HG03139 (cell line): ENCODE measurements around the gene ATG4B.

Experiments
- ATAC-seq: cut with Tn5 transposase; IDR thresholded peaks from one replicate; pipeline ENCODE4 v1.9.1; 2021; ENCODE audit not compliant: unreplicated experiment

Gene ATG4B

DNA sequence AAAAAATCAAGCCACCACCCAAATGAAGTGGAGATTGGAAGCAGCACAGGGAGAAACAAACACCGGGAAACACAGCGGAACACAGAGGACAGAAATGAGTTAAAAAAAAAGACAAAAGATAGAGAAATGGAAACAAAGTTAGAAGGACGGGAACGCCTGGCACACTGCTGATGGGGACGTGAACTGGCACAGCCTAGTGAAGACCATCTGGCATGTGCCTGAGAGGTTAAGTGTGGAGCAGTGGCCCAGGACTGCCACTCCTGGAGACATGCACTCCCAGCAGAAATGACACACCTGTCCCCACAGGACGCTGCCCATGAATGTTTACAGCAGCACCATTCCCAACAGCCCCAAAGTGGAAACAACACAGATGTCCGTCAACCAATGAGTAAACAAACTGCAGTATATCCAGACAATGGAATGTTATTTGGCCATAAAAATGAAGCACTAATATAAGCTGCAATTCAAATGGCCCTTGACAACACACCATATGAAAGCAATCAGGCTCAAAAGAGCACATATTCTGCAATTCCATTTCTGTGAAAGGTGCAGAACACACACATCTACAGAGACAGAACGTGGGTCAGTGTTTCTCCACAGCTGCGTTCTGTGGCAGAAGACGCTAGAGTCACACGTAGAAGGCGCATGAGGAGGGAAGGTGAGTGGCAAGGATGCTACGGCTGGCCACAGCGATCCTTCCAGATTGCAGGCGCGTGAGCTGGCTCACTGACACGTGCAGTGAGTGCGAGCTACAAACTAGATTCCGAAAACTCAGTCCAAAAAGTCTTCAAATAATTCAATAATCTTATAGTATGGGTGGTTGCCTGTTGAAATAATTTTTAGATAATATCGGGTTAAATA is 25.1 kb upstream of the ATG4B start:
- no peak for ATAC-seq

- ATAC-seq, result no peak
Measured at GRCh38 chr2:241613017-241613780, 24.3 kb upstream of the ATG4B start.

- ATAC-seq, result no peak
Measured at GRCh38 chr2:241615041-241615440, 22.5 kb upstream of the ATG4B start.

GRCh38 chr2:241615522-241616052 is 21.9 kb upstream of the ATG4B start:
- ATAC-seq, result no peak

- ATAC-seq, result no peak
Measured at GRCh38 chr2:241616168-241617125, 21.0 kb upstream of the ATG4B start.

DNA sequence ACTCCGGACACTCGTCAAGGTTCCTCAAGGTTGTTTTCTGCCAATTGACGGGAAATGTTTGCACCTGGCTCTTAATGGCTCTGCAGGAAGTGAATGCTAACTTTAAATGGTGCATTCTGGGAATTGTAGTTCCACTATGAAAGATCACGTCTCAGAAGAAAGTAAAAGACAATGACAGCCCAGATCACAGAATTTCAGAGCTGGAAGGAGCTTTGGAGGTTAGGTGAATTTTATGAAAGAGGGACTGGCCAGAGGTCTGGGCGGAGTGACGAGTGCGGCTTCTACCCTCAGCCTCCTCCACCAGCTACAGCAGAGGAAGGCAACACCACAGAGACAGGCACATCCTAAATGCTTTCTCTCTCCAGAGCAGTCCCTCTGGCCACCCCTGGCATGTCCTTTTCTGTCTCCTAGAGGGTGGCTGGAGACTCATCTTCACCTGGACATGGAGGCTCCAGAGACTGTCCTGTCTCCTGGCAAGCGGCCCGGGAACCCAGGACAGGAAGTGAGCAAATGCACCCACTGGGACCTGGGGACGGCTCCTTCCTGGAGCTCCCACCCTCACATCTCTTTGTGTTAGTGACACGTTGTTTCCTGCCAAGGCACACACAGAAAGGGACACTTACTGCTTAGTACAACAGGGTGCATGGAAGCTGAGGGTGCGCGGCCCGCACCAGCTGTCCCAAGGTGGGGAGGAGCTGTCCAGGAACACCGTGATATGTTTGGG is 19.9 kb upstream of the ATG4B start:
- ATAC-seq, result no peak

GRCh38 chr2:241618296-241618805 is 19.1 kb upstream of the ATG4B start:
- no peak for ATAC-seq

DNA sequence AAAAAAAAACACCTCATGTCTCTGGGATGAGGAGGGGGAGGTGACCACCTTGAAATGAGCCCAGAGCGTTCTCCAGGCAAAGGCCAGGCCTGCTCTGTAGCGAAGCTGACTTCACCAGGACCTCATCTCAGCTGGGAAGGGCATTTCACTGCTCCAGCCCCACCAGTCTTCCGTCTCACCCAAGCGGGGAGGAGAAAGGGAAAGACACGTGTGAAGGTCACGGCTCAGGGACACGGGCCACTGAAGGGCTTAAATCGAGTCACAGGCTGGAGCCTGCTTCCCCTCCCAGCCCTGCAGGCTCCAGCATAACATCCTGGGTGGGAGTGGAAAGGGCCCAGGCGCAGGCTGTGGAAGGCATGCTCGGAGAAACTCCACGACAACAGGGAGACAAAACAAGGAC is 18.7 kb upstream of the ATG4B start:
- ATAC-seq, result no peak

DNA sequence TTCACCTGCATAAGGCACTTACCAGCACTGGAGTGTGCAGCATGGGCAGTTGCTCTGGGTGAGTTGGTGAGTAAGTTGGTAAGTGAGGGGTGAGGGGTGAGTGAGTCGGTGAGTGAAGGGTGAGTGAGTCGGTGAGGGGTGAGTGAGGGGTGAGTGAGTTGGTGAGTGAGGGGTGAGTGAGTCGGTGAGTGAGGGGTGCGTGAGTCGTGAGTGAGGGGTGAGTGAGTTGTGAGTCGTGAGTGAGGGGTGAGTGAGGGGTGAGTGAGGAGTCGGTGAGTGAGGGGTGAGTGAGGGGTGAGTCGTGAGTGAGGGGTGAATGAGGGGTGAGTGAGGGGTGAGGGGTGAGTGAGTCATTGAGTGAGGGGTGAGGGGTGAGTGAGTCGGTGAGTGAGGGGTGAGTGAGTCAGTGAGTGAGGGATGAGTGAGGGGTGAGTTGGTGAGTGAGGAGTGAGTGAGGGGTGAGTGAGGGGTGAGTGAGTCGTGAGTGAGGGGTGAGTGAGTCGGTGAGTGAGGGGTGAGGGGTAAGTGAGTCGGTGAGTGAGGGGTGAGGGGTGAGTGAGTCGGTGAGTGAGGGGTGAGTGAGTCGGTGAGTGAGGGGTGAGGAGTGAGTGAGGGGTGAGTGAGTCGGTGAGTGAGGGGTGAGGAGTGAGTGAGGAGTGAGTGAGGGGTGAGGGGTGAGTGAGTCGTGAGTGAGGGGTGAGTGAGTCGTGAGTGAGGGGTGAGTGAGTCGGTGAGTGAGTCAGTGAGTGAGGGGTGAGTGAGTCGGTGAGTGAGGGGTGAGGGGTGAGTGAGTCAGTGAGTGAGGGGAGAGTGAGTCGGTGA is 17.7 kb upstream of the ATG4B start:
- no peak for ATAC-seq

- ATAC-seq, result no peak
Measured at GRCh38 chr2:241620419-241620769, 17.1 kb upstream of the ATG4B start.

DNA sequence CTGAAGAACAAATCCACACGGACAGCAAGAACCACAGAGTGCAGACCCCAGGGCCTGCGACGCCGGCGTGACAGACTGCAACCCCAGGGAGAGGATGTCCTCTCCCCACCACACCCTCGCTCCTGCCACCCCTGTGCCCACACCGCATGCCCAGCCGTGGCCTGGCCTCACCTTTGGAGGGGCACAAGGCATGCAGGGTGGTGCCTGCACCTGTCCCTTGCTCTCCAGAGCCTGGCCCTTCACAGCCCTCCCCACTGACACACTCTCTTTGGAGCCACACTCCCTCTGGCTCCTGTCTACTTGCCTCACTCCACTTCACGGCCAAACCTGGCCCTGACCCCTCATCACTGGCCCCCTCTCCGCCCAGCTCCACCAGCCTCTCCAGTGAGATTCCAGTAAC is 9.8 kb upstream of the ATG4B start:
- ATAC-seq, result no peak

GRCh38 chr2:241629762-241630435 is 7.6 kb upstream of the ATG4B start:
- no peak for ATAC-seq

DNA sequence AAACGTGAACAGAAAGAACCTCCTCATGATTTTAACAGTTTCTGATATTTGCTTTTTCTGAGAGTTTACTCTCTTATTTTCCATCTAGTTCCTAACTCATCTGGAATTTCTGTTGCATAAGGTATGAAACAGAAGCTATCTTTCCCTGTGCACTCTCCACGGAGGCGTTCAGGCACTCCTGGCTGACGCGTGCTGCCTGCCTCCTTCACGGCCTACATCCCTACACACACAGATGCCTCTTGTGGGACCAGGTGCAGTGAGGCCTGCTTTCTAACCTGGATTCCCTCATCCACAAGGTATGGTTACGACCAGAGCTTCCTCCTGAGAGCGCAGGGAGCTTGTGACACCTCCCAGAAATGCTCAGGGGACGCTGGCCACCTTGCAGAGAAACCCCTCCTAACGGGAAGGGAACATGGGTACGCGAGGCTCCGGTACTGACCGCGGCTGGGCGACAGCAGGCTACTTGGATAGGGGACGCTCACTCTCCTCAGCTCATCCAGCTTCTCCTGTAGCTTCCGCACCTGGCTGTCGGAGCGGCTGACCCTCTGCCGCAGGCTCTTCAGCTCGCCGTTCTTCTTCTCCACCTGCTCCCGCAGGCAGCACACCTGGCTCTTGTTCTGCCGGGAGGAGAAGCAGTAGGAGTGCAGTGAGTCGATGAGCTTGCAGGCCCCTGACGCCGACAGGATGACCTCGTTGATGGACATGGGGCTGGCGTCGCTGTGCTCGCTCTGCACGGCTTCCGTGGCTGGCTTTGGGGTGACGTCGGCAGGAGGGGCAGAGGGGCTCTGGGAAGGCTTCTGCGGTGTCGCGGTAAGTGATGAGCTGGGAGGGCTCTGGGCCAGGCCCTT is 4.8 kb upstream of the ATG4B start:
- ATAC-seq, result no peak

DNA sequence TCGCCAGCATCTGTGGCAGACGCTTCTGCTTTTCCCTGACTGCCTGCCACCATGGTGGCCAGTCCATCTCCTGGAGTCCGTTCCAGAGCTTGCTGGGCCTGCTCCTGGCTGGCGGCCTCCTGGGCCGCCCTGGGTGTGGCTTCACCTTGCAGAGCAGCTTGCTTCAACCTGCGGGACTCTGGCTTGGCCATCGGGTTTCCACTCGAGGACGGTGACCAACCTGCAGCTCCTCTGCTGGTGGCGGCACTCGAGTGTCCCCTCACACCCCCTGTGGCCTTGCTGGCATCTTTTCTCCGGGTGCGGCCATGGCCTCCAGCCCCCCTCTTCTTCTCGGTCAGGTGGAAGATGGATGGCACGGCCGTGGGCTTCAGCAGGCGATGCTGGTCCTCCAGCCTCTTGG is 3.9 kb upstream of the ATG4B start:
- no peak for ATAC-seq

DNA sequence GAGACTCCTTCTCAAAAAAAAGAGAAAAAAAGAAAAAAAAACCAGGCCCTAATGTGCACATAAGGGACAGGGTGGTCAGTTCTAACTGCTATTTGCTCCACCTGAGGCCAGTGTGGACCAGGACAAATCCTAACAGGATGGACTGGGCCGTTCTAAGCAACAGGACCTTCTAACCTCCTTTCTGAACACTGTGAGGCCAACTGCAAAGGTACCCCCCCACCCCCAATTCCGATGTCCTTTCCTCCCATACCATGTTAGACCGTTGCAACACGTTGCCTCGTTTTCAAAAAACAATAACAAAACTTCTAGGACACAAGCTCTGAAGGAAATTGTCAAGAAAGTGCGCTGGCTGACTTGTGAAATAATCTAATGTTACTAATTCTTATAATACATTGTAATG is 1.7 kb upstream of the ATG4B start:
- no peak for ATAC-seq

DNA sequence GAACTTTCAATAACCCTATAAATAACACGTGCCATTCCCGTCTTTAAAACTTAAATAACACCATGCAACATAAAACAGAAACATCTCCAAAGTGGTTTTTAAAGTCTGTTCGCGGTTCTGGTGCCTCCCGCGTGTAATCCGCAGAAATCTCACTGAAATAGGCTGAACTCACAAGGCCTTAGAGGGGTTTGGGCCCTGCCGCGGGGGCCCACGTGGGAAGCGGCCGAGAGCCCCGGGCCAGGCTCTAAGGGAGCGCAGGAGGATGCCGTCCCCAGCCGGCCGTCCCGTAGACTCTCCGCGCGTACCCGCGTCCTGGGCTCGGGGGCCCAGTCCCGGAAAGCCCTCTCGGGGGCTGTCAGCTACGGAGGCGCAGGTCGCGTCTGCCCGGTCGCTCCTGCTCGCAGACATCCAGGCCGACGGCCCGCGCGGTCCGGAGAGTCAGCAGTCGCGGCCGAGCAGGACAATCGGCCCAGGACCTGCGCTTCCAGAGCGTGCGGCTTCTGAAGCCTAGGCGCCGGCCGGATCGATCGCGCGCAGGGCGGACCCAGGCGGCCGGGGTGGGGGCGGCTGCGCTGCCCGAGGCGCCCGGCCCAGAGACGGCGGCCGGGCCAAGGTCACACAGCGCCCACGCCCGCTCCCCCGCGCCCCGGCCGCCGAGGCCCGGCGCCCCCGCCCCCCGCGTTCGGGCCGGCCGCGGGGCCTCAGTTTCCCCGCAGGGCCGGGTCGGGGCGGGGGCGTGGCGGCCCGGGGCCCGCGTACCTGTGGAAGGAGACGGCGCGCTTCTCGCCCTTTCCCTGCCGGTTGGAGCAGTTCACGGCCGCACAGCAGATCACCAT is 1.1 kb upstream of the ATG4B start:
- ATAC-seq, result peak; percentile 23
